Urinary bladder (tissue), 4 donors: ENCODE data around the gene PLRG1. TPM values are rescaled to one million over a fixed set of nuclear protein-coding genes. Genes with fewer than 3 reads are reported as not detected.

Source experiments
- DNase-seq: peaks from one replicate; pipeline ENCODE4 v3.0.0-alpha.2; 2015; ENCODE audit errors: extremely low spot score
- H3K27ac ChIP-seq: one replicate; pipeline ENCODE4 v1.5.1; 2013; ENCODE audit warnings: low read depth, mild to moderate bottlenecking, moderate library complexity
- H3K36me3 ChIP-seq: one replicate; pipeline ENCODE4 v1.6.1; 2013; ENCODE audit warnings: mild to moderate bottlenecking, moderate library complexity; ENCODE audit not compliant: insufficient read depth
- H3K4me1 ChIP-seq: one replicate; pipeline ENCODE4 v1.6.1; 2013; ENCODE audit warnings: mild to moderate bottlenecking, moderate library complexity; ENCODE audit not compliant: insufficient read depth
- H3K4me3 ChIP-seq: one replicate; pipeline ENCODE4 v1.5.1; 2013; ENCODE audit warnings: low read depth, low read length
- WGBS: extraction: QIAGEN DNeasy Blood & Tissue Kit; methylation state at CpG from one replicate; pipeline ENCODE4 v1.1.7; 2013; 5-methylcytosine and 5-hydroxymethylcytosine counted together
- polyA plus RNA-seq: library from polyadenylated mRNA; stranded (reverse); fragments of 200-250 nt; gene quantifications from one replicate; pipeline ENCODE4 v1.2.3, GENCODE V29; 2013
- small RNA-seq: library from RNA; depleted of rRNA; stranded (forward); fragments of <200 nt; gene quantifications from one replicate; pipeline ENCODE3, GENCODE V24; 2014
- total RNA-seq: library from RNA; depleted of rRNA; stranded (reverse); fragments of >200 nt; gene quantifications from one replicate; pipeline ENCODE4 v1.2.3, GENCODE V29; 2014
- donor health status: healthy with polysubstance abuse.
- donor health status: healthy.

The PLRG1 gene
- total and polyA plus RNA-seq, 2 donors, result 43.1 to 78.4 TPM

- Histone ChIP-seq H3K4me1 (no peaks in the 10 kb centered on the region), H3K27ac (no peak overlapping the region), H3K4me3 (peak overlapping the region; percentile 37), H3K36me3 (no peaks in the 10 kb centered on the region)
- no peak for DNase-seq
- WGBS, result 2% methylated on average over 76 of the region's 76 CpGs
Measured at GRCh38 chr4:154490583-154491340, 59.4 kb downstream of the PLRG1 start.

GRCh38 chr4:154490234-154490582 is 60.0 kb downstream of the PLRG1 start:
- no peaks in the 10 kb centered on the region for H3K4me1 ChIP-seq
- H3K36me3 ChIP-seq, result no peaks in the 10 kb centered on the region
- no peak overlapping the region for H3K27ac ChIP-seq
- 4% methylated on average over 55 of the region's 55 CpGs for WGBS
- no peak for DNase-seq
- peak overlapping the region; percentile 37 for H3K4me3 ChIP-seq

- WGBS, result 47% methylated on average over 56 of the region's 56 CpGs
- no peak overlapping the region for H3K4me3 ChIP-seq
- no peak overlapping the region for H3K27ac ChIP-seq
- H3K36me3 ChIP-seq, result no peaks in the 10 kb centered on the region
- no peaks in the 10 kb centered on the region for H3K4me1 ChIP-seq
- no peak for DNase-seq
Measured at GRCh38 chr4:154489558-154490233, 60.5 kb downstream of the PLRG1 start.

GRCh38 chr4:154487145-154487544 is 63.1 kb downstream of the PLRG1 start:
- H3K27ac ChIP-seq, result no peak overlapping the region
- H3K4me3 ChIP-seq, result no peak overlapping the region
- no peak for DNase-seq
- no peaks in the 10 kb centered on the region for H3K4me1 ChIP-seq
- H3K36me3 ChIP-seq, result no peaks in the 10 kb centered on the region
- 83% methylated on average over 4 of the region's 4 CpGs for WGBS

- 60% methylated on average over 4 of the region's 4 CpGs for WGBS
- no peak for DNase-seq
- Histone ChIP-seq H3K36me3 (no peaks in the 10 kb centered on the region), H3K27ac (no peak overlapping the region), H3K4me3 (no peak overlapping the region), H3K4me1 (no peaks in the 10 kb centered on the region)
Measured at GRCh38 chr4:154485127-154485773, 65.0 kb downstream of the PLRG1 start.

Small RNA genes lying within 50 kb of the gene (small RNA-seq; reads per million reads assigned to genes)
- not detected for gene RNU6-1285P

Other genes with a start within 250 kb of the PLRG1 start
- gene DCHS2, start 58.6 kb downstream of the PLRG1 start, total RNA-seq, result 14.0 TPM
- 1.2 TPM for gene DCHS2, start 58.6 kb downstream of the PLRG1 start, polyA plus RNA-seq
- gene FGB, start 12.6 kb upstream of the PLRG1 start, total RNA-seq, result not detected
- 11.6 TPM for gene FGB, start 12.6 kb upstream of the PLRG1 start, polyA plus RNA-seq
- gene FGA, start 40.3 kb upstream of the PLRG1 start, total RNA-seq, result not detected
- gene FGA, start 40.3 kb upstream of the PLRG1 start, polyA plus RNA-seq, result 9.4 TPM
- not detected for gene FGG, start 62.3 kb upstream of the PLRG1 start, total RNA-seq
- gene FGG, start 62.3 kb upstream of the PLRG1 start, polyA plus RNA-seq, result 9.9 TPM
- 0.58 TPM for gene LRAT, start 193.6 kb upstream of the PLRG1 start, total RNA-seq
- 0.06 TPM for gene LRAT, start 193.6 kb upstream of the PLRG1 start, polyA plus RNA-seq
- not detected for gene RBM46, start 230.9 kb upstream of the PLRG1 start, total RNA-seq
- not detected for gene RBM46, start 230.9 kb upstream of the PLRG1 start, polyA plus RNA-seq